22Rv1 (cell line): Measurements from ENCODE around the gene PACSIN1.

Experiments used
- ZFX ChIP-seq: fragments of 450-650 bp; IDR thresholded peaks from 2 replicates; pipeline ENCODE4 v1.6.1; 2017; ENCODE audit warnings: antibody characterized with exemption, borderline replicate concordance
- TF ChIP-seq, protein P1 (sequence below): fragments of 450-650 bp; IDR thresholded peaks from 2 replicates; pipeline ENCODE4 v1.5.1; 2017; ENCODE audit warnings: mild to moderate bottlenecking

DNA sequence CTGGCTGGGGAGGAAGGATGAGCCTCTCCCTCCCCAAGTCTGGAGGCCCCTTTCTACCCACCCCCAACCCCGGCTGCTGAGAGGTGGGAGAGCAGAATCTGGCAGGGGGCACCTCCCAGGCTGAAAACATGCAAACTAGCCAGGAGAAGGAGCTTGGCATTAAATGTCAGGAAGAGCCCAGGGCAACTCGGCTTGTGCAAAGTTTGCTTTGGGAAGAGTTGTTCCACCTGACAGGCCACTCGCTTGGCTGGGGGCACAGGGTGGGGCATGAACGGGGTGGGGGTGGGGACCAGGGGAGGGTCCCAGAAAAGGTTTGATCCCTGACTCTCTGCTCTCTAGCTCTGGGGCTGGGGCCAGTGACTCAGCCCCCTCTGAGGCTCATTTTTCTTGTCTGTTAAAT, 87.3 kb downstream of the PACSIN1 start:
- TF ChIP-seq, protein P1, sequence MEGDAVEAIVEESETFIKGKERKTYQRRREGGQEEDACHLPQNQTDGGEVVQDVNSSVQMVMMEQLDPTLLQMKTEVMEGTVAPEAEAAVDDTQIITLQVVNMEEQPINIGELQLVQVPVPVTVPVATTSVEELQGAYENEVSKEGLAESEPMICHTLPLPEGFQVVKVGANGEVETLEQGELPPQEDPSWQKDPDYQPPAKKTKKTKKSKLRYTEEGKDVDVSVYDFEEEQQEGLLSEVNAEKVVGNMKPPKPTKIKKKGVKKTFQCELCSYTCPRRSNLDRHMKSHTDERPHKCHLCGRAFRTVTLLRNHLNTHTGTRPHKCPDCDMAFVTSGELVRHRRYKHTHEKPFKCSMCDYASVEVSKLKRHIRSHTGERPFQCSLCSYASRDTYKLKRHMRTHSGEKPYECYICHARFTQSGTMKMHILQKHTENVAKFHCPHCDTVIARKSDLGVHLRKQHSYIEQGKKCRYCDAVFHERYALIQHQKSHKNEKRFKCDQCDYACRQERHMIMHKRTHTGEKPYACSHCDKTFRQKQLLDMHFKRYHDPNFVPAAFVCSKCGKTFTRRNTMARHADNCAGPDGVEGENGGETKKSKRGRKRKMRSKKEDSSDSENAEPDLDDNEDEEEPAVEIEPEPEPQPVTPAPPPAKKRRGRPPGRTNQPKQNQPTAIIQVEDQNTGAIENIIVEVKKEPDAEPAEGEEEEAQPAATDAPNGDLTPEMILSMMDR = no peak
- no peak for TF ChIP-seq ZFX
